K562 (cell line): ENCODE results near the gene PLAA. TPM values are rescaled to one million over a fixed set of nuclear protein-coding genes. Genes with fewer than 3 reads are reported as not detected.

Experiments
- CTCF ChIP-seq, 3 experiments: IDR thresholded peaks in 2 of 3; conservative IDR thresholded peaks in 1 of 3; 2 replicates each; pipeline ENCODE4 v1.5.1; 2011 to 2012; ENCODE audit warnings: low read length in 3 of 3, mild to moderate bottlenecking in 3 of 3, control low read depth in 2 of 3, improper control_type of control experiment in 1 of 3, inconsistent platforms in 1 of 3, low read depth in 1 of 3, mixed read lengths in 1 of 3, moderate library complexity in 1 of 3; ENCODE audit not compliant: insufficient read depth in 2 of 3
- ETV1 ChIP-seq: fragments of 450-650 bp; conservative IDR thresholded peaks from 2 replicates; pipeline ENCODE4 v1.6.1; 2016; ENCODE audit warnings: missing genetic modification characterization, control low read depth, low read depth, missing compliant biosample characterization
- TBP ChIP-seq: optimal IDR thresholded peaks from 2 replicates; pipeline ENCODE3; 2011; ENCODE audit warnings: low read depth, low read length, improper control_type of control experiment
- ZBTB40 ChIP-seq, 2 experiments: fragments of 450-650 bp in 1 of 2; sonication (generic) in 1 of 2; formaldehyde crosslinking in 1 of 2; IDR thresholded peaks; 2 replicates each; pipeline versions ENCODE4 v1.7.1 to v1.9.0; 2016 to 2022; ENCODE audit warnings: inconsistent platforms in 1 of 2, mild to moderate bottlenecking in 1 of 2, missing genetic modification reagents in 1 of 2
- ZNF407 ChIP-seq: fragments of 450-650 bp; IDR thresholded peaks from 2 replicates; pipeline ENCODE4 v1.6.1; 2016; ENCODE audit warnings: low read depth
- polyA plus RNA-seq, 8 experiments: library from polyadenylated mRNA; depleted of rRNA in 4 of 8; stranded (reverse) in 5 of 8; unstranded in 3 of 8; fragments of >200 nt; fragmentation: Nextera tagmentation in 2 of 8; fragmentation: Illumina TruSeq in 1 of 8; extraction: Ambion mirVana in 2 of 8; extraction: Trizol in 1 of 8; gene quantifications; 2 replicates each; pipeline versions ENCODE4 v1.2.1 to v1.2.3, GENCODE V29; 2011 to 2014; ENCODE audit warnings: inconsistent platforms in 1 of 8, missing spikeins in 1 of 8
- total RNA-seq, 7 experiments: library from RNA; depleted of rRNA in 6 of 7; stranded (reverse); fragments of >200 nt in 6 of 7; fragmentation: Illumina TruSeq in 2 of 7; extraction: Trizol in 2 of 7; gene quantifications; 2 replicates each; pipeline versions ENCODE4 v1.2.1 to v1.2.3, GENCODE V29; 2011 to 2021; ENCODE audit warnings: low replicate concordance in 1 of 7

PLAA gene
- total and polyA plus RNA-seq, 9 of the 15 experiments (the other 6 are each of a cell fraction or from before 2014, with no cell fraction given), result 3.5 to 20.7 (median 16.6) TPM

- TF ChIP-seq ZBTB40 (IDR thresholded peaks at IDR 0.05), result peak; percentile 90
- TF ChIP-seq ZBTB40 (CRISPR knock-in tag; IDR thresholded peaks at IDR 0.05), result no peak
- peak; percentile 28; the same call in 1 of the 2 replicates for TF ChIP-seq ZNF407
- TF ChIP-seq TBP, result peak; percentile 34
- TF ChIP-seq ETV1 (tag), result 0 out of 2 replicates have a peak, but pooled peaks have one; percentile 19
- TF ChIP-seq CTCF (IDR thresholded peaks at IDR 0.05 in 2 of 3, conservative IDR thresholded peaks at IDR 0.05 in 1 of 3; ENCODE audit: insufficient read depth in 2 of 3, low read depth in 1 of 3, low read length in 3 of 3), result no peak; a peak in 1 of 6 replicates
These were observed at the start of gene PLAA (continued) for GRCh38 chr9:26946753-26947727.
